Measurements from ENCODE around the gene FGFR3. TPM values are rescaled to one million over a fixed set of nuclear protein-coding genes. Genes with fewer than 3 reads are reported as not detected.

The FGFR3 gene
- polyA plus RNA-seq, 1 donor from 2014 or later = 0.48 TPM

DNA sequence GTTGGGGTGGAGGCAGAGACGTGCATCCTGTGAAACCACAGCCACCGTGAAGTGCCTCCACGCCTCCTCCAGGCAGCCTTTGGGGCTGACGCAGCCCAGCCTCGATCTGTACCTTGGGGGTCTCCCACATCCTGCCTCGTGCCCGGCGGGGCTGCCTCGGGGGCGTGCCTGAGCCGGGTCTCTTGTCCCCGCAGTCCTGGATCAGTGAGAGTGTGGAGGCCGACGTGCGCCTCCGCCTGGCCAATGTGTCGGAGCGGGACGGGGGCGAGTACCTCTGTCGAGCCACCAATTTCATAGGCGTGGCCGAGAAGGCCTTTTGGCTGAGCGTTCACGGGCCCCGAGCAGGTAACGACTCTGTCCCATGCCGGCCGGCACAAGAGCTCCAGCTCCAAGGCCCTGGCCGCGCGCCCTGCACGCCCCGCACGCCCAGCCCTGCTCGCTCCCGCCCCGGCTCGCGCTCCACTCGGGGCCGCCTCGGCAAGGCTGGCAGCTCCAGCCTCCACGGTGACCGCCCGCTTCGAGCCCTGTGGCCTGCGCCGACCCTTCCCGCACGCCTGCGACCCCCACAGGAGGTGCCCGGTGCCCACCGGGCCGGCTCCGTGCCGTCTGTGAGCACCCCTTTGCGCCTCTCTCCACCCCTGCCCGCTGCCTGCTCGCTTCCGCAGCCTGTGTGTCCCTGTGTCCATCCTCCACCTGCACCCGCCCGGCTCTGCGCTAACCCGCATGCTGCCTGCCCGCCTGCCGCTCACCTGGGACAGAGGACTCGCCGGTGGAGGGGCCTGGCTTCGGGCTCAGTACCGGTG is 9.8 kb downstream of the FGFR3 start:
- no peak overlapping the region for H2AFZ ChIP-seq (ENCODE audit: low read depth, low read length)
- H3K9ac ChIP-seq (ENCODE audit: low read length) = no peak overlapping the region
- H3K4me2 ChIP-seq (ENCODE audit: low read length) = no peak overlapping the region
- TF ChIP-seq, protein P1, sequence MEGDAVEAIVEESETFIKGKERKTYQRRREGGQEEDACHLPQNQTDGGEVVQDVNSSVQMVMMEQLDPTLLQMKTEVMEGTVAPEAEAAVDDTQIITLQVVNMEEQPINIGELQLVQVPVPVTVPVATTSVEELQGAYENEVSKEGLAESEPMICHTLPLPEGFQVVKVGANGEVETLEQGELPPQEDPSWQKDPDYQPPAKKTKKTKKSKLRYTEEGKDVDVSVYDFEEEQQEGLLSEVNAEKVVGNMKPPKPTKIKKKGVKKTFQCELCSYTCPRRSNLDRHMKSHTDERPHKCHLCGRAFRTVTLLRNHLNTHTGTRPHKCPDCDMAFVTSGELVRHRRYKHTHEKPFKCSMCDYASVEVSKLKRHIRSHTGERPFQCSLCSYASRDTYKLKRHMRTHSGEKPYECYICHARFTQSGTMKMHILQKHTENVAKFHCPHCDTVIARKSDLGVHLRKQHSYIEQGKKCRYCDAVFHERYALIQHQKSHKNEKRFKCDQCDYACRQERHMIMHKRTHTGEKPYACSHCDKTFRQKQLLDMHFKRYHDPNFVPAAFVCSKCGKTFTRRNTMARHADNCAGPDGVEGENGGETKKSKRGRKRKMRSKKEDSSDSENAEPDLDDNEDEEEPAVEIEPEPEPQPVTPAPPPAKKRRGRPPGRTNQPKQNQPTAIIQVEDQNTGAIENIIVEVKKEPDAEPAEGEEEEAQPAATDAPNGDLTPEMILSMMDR (IDR thresholded peaks at IDR 0.05; ENCODE audit: poor library complexity, severe bottlenecking) = no peak
- TF ChIP-seq RAD21 (conservative IDR thresholded peaks at IDR 0.05) (no peak), EP300 (conservative IDR thresholded peaks at IDR 0.05; ENCODE audit: poor library complexity, severe bottlenecking) (no peak), EZH2 (IDR thresholded peaks at IDR 0.05; ENCODE audit: borderline replicate concordance, insufficient read depth, low read length, poor library complexity, severe bottlenecking) (no peak), TAF1 (IDR thresholded peaks at IDR 0.05; ENCODE audit: low read depth) (no peak), SMC3 (conservative IDR thresholded peaks at IDR 0.05; ENCODE audit: poor library complexity) (no peak), POLR2AphosphoS5 (IDR thresholded peaks at IDR 0.05) (no peak), MXI1 (conservative IDR thresholded peaks at IDR 0.05; ENCODE audit: poor library complexity, severe bottlenecking) (no peak)
- TF ChIP-seq, protein P2, sequence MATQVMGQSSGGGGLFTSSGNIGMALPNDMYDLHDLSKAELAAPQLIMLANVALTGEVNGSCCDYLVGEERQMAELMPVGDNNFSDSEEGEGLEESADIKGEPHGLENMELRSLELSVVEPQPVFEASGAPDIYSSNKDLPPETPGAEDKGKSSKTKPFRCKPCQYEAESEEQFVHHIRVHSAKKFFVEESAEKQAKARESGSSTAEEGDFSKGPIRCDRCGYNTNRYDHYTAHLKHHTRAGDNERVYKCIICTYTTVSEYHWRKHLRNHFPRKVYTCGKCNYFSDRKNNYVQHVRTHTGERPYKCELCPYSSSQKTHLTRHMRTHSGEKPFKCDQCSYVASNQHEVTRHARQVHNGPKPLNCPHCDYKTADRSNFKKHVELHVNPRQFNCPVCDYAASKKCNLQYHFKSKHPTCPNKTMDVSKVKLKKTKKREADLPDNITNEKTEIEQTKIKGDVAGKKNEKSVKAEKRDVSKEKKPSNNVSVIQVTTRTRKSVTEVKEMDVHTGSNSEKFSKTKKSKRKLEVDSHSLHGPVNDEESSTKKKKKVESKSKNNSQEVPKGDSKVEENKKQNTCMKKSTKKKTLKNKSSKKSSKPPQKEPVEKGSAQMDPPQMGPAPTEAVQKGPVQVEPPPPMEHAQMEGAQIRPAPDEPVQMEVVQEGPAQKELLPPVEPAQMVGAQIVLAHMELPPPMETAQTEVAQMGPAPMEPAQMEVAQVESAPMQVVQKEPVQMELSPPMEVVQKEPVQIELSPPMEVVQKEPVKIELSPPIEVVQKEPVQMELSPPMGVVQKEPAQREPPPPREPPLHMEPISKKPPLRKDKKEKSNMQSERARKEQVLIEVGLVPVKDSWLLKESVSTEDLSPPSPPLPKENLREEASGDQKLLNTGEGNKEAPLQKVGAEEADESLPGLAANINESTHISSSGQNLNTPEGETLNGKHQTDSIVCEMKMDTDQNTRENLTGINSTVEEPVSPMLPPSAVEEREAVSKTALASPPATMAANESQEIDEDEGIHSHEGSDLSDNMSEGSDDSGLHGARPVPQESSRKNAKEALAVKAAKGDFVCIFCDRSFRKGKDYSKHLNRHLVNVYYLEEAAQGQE (IDR thresholded peaks at IDR 0.05; ENCODE audit: borderline replicate concordance) = no peak
- H3K36me3 ChIP-seq (ENCODE audit: insufficient read depth, low read length) = no peaks in the 10 kb centered on the region
- H3K4me3 ChIP-seq (ENCODE audit: low read length) = no peak overlapping the region
- H3K9me2 ChIP-seq (ENCODE audit: insufficient read depth, low read length) = no peaks in the 10 kb centered on the region
- H3K27me3 ChIP-seq (ENCODE audit: insufficient read depth, low read depth, low read length) = no peaks in the 10 kb centered on the region
- no peaks in the 10 kb centered on the region for H3K9me3 ChIP-seq (ENCODE audit: low read length)
- no peaks in the 10 kb centered on the region for H3F3A ChIP-seq (ENCODE audit: insufficient read depth, low read length, poor library complexity, severe bottlenecking)
- H3K27ac ChIP-seq (ENCODE audit: low read length) = no peak overlapping the region
- H4K20me1 ChIP-seq (ENCODE audit: insufficient read depth) = no peaks in the 10 kb centered on the region
- no peaks in the 10 kb centered on the region for H3K79me2 ChIP-seq (replicated peaks; ENCODE audit: insufficient read depth, low read length)

DNA sequence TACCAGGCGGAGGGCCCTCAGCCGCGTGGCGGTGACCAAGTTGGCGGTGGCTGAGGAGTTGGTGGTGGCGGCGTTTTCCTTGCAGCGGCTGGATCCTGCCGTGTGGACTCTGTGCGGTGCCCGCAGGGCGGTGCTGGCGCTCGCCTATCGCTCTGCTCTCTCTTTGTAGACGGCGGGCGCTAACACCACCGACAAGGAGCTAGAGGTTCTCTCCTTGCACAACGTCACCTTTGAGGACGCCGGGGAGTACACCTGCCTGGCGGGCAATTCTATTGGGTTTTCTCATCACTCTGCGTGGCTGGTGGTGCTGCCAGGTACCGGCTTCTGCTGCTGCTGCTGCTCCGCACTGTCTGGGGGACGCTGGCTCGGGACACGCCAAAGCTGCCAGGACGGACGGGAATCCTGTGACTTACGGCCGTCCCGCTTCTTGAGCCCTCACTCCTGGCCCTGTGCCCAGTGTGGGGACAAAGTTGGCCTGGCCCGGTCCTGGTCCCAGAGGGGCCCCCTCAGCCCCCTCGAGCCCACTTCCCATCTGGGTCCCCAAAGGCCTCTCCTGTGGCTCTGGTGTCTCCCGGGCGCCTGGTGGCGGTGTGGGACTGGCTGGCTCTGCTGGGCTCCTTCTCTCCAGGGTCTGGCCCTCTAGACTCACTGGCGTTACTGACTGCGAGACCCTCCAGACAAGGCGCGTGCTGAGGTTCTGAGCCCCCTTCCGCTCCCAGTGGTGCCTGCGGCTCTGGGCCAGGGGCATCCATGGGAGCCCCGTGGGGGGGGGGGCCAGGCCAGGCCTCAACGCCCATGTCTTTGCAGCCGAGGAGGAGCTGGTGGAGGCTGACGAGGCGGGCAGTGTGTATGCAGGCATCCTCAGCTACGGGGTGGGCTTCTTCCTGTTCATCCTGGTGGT is 10.7 kb downstream of the FGFR3 start:
- H4K20me1 ChIP-seq (ENCODE audit: insufficient read depth) = no peaks in the 10 kb centered on the region
- H3K36me3 ChIP-seq (ENCODE audit: insufficient read depth, low read length) = no peaks in the 10 kb centered on the region
- TF ChIP-seq, protein P1 (IDR thresholded peaks at IDR 0.05; ENCODE audit: poor library complexity, severe bottlenecking) = no peak
- no peak for TF ChIP-seq SMC3 (conservative IDR thresholded peaks at IDR 0.05; ENCODE audit: poor library complexity)
- no peak for TF ChIP-seq EP300 (conservative IDR thresholded peaks at IDR 0.05; ENCODE audit: poor library complexity, severe bottlenecking)
- TF ChIP-seq MXI1 (conservative IDR thresholded peaks at IDR 0.05; ENCODE audit: poor library complexity, severe bottlenecking) = no peak
- TF ChIP-seq EZH2 (IDR thresholded peaks at IDR 0.05; ENCODE audit: borderline replicate concordance, insufficient read depth, low read length, poor library complexity, severe bottlenecking) = no peak
- TF ChIP-seq POLR2AphosphoS5 (IDR thresholded peaks at IDR 0.05) = no peak
- no peak for TF ChIP-seq TAF1 (IDR thresholded peaks at IDR 0.05; ENCODE audit: low read depth)
- no peak for TF ChIP-seq RAD21 (conservative IDR thresholded peaks at IDR 0.05)
- TF ChIP-seq, protein P2 (IDR thresholded peaks at IDR 0.05; ENCODE audit: borderline replicate concordance) = no peak
- no peaks in the 10 kb centered on the region for H3F3A ChIP-seq (ENCODE audit: insufficient read depth, low read length, poor library complexity, severe bottlenecking)
- H3K9me3 ChIP-seq (ENCODE audit: low read length) = no peaks in the 10 kb centered on the region
- H2AFZ ChIP-seq (ENCODE audit: low read depth, low read length) = no peak overlapping the region
- H3K79me2 ChIP-seq (replicated peaks; ENCODE audit: insufficient read depth, low read length) = no peaks in the 10 kb centered on the region
- H3K27me3 ChIP-seq (ENCODE audit: insufficient read depth, low read depth, low read length) = no peaks in the 10 kb centered on the region
- no peak overlapping the region for H3K4me3 ChIP-seq (ENCODE audit: low read length)
- H3K27ac ChIP-seq (ENCODE audit: low read length) = no peak overlapping the region
- no peak overlapping the region for H3K9ac ChIP-seq (ENCODE audit: low read length)
- H3K9me2 ChIP-seq (ENCODE audit: insufficient read depth, low read length) = no peaks in the 10 kb centered on the region
- H3K4me2 ChIP-seq (ENCODE audit: low read length) = no peak overlapping the region
